Measurements from ENCODE around the gene SNAI1. TPM values are rescaled to one million over a fixed set of nuclear protein-coding genes. Genes with fewer than 3 reads are reported as not detected.

Gene SNAI1
- total RNA-seq, 4 donors from 2014 or later = 0.83 to 5.3 (median 3.0) TPM

DNA sequence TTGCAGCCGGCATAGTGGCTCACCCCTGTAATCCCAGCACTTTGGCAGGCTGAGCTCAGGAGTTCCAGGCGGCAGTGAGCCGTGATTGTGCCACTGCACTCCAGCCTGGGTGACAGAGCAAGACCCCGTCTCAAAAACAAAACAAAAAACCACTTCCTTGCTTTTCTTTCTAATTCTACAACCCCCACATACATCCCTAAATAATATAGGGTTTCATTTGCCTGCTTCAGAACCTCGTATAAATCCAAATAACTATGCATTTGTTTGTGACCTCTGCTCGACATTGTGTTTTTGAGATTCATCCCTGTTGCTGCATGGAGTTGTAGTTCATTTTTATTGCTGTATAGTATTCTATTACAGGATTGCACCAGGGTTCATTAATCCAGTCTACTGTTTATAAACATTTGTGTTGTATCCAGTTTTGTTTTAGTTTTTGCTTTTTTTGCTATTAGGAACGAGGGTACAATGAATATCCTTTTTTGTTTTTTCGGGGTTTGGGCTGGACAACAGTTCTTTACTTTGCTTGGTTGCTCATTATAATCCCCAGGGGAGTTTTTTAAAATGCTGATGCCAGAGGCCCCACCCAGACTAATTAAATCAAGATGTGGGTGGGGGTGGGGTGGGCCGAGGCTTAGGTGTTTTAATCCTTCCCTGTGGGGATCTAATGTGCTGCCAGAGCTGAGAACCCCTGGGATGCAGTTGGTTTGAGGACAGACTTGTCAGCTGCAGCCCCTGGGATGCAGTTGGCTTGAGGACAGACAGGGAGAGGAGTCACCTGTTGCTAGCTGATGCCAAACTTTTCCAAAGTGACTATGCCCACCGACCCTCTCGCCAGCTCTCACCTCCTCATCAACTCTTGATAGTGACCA, 2.4 kb upstream of the SNAI1 start:
- H3K9me3 ChIP-seq = no peaks in the 10 kb centered on the region
- intact Hi-C loops (cut with DNase I) = loop anchor here (5.0 kb wide), 1 partner anchor 192 kb away; no protein-coding TSS in a partner anchor
- no peaks in the 10 kb centered on the region for H3K36me3 ChIP-seq
- peaks cover 25 to 48% (median 46%) of the 10 kb centered on the region in 4 donors for H3K4me1 ChIP-seq
- TF ChIP-seq, protein P1, sequence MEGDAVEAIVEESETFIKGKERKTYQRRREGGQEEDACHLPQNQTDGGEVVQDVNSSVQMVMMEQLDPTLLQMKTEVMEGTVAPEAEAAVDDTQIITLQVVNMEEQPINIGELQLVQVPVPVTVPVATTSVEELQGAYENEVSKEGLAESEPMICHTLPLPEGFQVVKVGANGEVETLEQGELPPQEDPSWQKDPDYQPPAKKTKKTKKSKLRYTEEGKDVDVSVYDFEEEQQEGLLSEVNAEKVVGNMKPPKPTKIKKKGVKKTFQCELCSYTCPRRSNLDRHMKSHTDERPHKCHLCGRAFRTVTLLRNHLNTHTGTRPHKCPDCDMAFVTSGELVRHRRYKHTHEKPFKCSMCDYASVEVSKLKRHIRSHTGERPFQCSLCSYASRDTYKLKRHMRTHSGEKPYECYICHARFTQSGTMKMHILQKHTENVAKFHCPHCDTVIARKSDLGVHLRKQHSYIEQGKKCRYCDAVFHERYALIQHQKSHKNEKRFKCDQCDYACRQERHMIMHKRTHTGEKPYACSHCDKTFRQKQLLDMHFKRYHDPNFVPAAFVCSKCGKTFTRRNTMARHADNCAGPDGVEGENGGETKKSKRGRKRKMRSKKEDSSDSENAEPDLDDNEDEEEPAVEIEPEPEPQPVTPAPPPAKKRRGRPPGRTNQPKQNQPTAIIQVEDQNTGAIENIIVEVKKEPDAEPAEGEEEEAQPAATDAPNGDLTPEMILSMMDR (IDR thresholded peaks at IDR 0.05) = no peak
- no peak for TF ChIP-seq EP300 (IDR thresholded peaks at IDR 0.05)
- no peak for TF ChIP-seq POLR2A (IDR thresholded peaks at IDR 0.05; ENCODE audit: low read depth)
- TF ChIP-seq POLR2AphosphoS5 (IDR thresholded peaks at IDR 0.05) = no peak
- no peaks in the 10 kb centered on the region for H3K27me3 ChIP-seq
- 77% methylated on average over 11 of the region's 11 CpGs for WGBS
- no peak for DNase-seq (ENCODE audit: extremely low spot score)
- no peak overlapping the region for H3K27ac ChIP-seq (replicated peaks in 1 of 4)
- H3K4me3 ChIP-seq = no peak overlapping the region

DNA sequence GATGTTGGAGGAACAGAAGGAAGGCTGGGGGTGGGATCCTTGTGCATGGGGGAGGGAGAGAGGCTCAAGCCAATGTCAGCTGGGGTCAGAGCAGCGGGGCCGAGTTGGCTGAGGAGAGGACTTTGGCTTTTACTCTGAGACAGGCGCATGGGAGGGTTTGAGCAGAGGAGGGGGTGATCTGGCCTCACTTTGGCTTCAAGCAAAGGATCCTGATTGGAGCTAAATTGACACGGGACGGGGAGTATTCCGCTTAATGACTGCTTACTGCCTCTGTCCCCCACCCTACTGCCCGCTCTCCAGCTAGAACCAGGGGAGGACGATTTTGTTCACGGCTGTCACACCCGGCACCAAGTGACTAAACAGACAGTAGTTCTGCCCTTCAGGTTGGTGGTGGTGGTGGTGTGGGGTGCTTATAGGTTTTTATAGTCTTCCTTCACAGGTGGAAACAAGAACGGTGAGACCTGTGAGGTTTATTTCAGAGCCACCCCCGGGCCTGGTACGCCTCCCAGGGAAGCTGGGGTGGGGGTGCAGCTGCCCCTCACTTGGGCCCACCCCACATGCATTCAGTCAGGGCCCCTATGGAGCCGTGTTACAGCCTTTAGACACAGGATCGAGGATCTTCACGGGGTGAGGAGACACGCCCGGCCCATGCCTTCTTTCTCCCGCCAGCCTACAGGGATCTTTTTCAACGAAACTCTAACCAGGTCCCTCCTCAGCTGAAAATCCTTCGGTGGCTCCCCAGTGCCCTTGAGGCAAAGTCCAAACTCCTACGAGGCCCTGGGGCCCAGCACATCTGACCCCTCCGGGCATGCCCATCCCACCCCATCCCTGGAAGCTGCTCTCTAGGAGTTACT, 1.3 kb upstream of the SNAI1 start:
- TF ChIP-seq EP300 (IDR thresholded peaks at IDR 0.05) (no peak), POLR2AphosphoS5 (IDR thresholded peaks at IDR 0.05) (no peak), POLR2A (IDR thresholded peaks at IDR 0.05; ENCODE audit: low read depth) (no peak)
- TF ChIP-seq, protein P1 (IDR thresholded peaks at IDR 0.05) = no peak
- peaks cover 25 to 59% (median 57%) of the 10 kb centered on the region in 4 donors for H3K4me1 ChIP-seq
- intact Hi-C loops (cut with DNase I) = loop anchor here (5.0 kb wide), 1 partner anchor 191 kb away; no protein-coding TSS in a partner anchor
- DNase-seq (ENCODE audit: extremely low spot score) = no peak
- no peak overlapping the region for H3K4me3 ChIP-seq
- H3K36me3 ChIP-seq = no peaks in the 10 kb centered on the region
- no peaks in the 10 kb centered on the region for H3K9me3 ChIP-seq
- no peaks in the 10 kb centered on the region for H3K27me3 ChIP-seq
- peak overlapping the region in 2 of 4 donors; percentile 70 to 75 for H3K27ac ChIP-seq (replicated peaks in 1 of 4)
- 84% methylated on average over 19 of the region's 23 CpGs for WGBS

DNA sequence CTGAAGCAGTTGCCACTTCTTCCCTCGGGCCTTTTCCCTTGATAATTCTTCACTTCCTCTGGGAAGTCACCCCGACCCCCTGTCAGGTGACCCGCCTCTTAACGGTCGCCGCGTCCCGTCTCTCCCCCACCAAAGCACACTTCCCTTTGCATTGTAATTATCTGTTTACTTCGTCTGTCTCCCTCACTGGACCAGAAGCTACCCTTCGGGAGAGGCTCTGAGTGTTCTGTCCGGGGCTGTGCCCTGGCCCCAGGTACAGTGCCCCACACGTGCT, 771 bp upstream of the SNAI1 start:
- H3K4me3 ChIP-seq = peak overlapping the region; percentile 53 to 65 (median 56)
- H3K27me3 ChIP-seq = no peaks in the 10 kb centered on the region
- intact Hi-C loops (cut with DNase I) = loop anchor here (5.0 kb wide), 1 partner anchor 190 kb away; no protein-coding TSS in a partner anchor
- H3K9me3 ChIP-seq = no peaks in the 10 kb centered on the region
- peaks cover 0 to under 1% (median 0%) of the 10 kb centered on the region in 4 donors for H3K36me3 ChIP-seq
- WGBS = 37% methylated on average over 12 of the region's 12 CpGs
- H3K27ac ChIP-seq (replicated peaks in 1 of 4) = peak overlapping the region in 3 of 4 donors; percentile 68 to 75 (median 70)
- peaks cover 25 to 63% (median 60%) of the 10 kb centered on the region in 4 donors for H3K4me1 ChIP-seq
- no peak for DNase-seq (ENCODE audit: extremely low spot score)
- TF ChIP-seq, protein P1 (IDR thresholded peaks at IDR 0.05) = no peak
- TF ChIP-seq POLR2AphosphoS5 (IDR thresholded peaks at IDR 0.05) (no peak), POLR2A (IDR thresholded peaks at IDR 0.05; ENCODE audit: low read depth) (no peak), EP300 (IDR thresholded peaks at IDR 0.05) (no peak)

DNA sequence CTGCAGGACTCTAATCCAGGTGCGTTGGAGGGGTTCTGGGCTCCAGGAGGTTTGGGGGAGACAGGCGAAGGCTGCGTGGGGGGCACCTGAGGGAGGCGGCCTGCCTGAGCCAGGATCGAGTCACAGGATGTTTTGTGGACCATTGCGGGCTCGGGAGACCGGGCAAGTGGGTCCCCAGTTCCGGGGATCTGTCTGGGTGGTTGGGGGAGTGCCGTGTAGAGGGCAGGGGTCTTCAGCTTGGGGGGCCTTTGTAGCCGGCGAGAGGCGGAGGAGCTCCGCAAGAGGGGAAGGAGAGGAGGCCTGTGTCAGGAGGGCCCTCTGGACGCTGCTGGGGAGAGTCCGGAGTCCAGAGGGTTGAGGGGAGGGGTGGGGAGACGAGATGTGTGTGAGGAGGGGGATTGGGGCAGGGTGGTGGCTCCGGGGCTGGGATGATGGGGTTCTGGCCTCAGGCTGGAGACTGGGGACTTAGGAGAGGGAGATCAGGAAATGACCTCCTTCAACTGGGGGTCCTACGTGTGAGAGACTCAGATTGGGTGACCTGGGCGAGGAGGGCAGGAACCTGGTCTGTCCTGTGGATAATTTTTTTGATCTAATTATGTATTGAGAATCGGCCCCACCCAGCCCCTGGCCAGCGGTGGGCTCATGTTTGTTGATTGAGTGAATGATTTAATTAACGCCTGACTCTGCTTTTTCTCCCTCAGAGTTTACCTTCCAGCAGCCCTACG, 505 bp downstream of the SNAI1 start:
- Histone ChIP-seq H3K36me3 (peaks cover 0 to 11% (median 4%) of the 10 kb centered on the region in 4 donors), H3K4me3 (peak overlapping the region; percentile 53 to 65 (median 56)), H3K9me3 (no peaks in the 10 kb centered on the region), H3K27me3 (no peaks in the 10 kb centered on the region), H3K27ac (replicated peaks in 1 of 4) (peak overlapping the region; percentile 53 to 75 (median 69)), H3K4me1 (peaks cover 31 to 75% (median 71%) of the 10 kb centered on the region in 4 donors)
- DNase-seq (ENCODE audit: extremely low spot score) = no peak
- 24% methylated on average over 22 of the region's 24 CpGs for WGBS
- TF ChIP-seq POLR2AphosphoS5 (IDR thresholded peaks at IDR 0.05) (no peak), POLR2A (IDR thresholded peaks at IDR 0.05; ENCODE audit: low read depth) (no peak), EP300 (IDR thresholded peaks at IDR 0.05) (no peak)
- TF ChIP-seq, protein P1 (IDR thresholded peaks at IDR 0.05) = no peak
- intact Hi-C loops (cut with DNase I) = loop anchor here (5.0 kb wide), 1 partner anchor 189 kb away; no protein-coding TSS in a partner anchor
